GM12878 (cell line): ENCODE data around the gene AKR1B1. TPM values are rescaled to one million over a fixed set of nuclear protein-coding genes. Genes with fewer than 3 reads are reported as not detected.

Experiments
- ATAC-seq: fragments of 200-7000 bp; cut with Tn5 transposase; 3 replicates; pipeline ENCODE4 v1.9.1; 2020; ENCODE audit warnings: mild to moderate bottlenecking, moderate library complexity
- BruUV-seq: library from RNA; stranded (reverse); fragments of 400-500 nt; replicated peaks from 2 replicates; lab custom pipeline; 2021; lab: Mats Ljungman, UMichigan
- CTCF ChIA-PET: fragments of 300-600 bp; sonication (Branson Sonifier 250); formaldehyde crosslinking; extraction: SDS; loops from one replicate; lab custom pipeline; 2021; ENCODE audit warnings: inconsistent platforms; lab: Yijun Ruan, JAX
- POLR2A ChIA-PET: fragments of 350-600 bp; formaldehyde crosslinking; extraction: SDS; loops from one replicate; lab custom pipeline; 2021; ENCODE audit warnings: inconsistent platforms; lab: Charles Lee
- RAD21 ChIA-PET: fragments of 300-600 bp; sonication (Branson Sonifier 250); formaldehyde crosslinking; loops from one replicate; lab custom pipeline; 2023; ENCODE audit warnings: antibody characterized with exemption; ENCODE audit not compliant: unreplicated experiment; lab: Charles Lee
- SMC1A ChIA-PET: fragments of 300-600 bp; sonication (Branson Sonifier 250); formaldehyde crosslinking; loops from one replicate; lab custom pipeline; 2023; ENCODE audit not compliant: unreplicated experiment, uncharacterized antibody; lab: Charles Lee
- DNase-seq: peaks from one replicate; pipeline ENCODE4 v3.0.0-alpha.2; 2011; ENCODE audit warnings: low read depth, low spot score
- FAIRE-seq: peaks from 3 replicates; lab custom pipeline; 2011; peaks lifted over from hg19 to GRCh38; lab: Jason Lieb, UNC
- H2AFZ ChIP-seq: 2 replicates; pipeline ENCODE4 v1.6.0; 2011; ENCODE audit warnings: low read depth, low read length, control low read depth; ENCODE audit not compliant: control insufficient read depth
- H3K27ac ChIP-seq: 2 replicates; pipeline ENCODE4 v1.5.1; 2011; ENCODE audit warnings: control low read depth; ENCODE audit not compliant: control insufficient read depth, insufficient read depth
- H3K27me3 ChIP-seq, 2 experiments: replicated peaks in 1 of 2; 2 replicates each; pipeline versions ENCODE4 v1.6.0 to v1.6.1; 2011; ENCODE audit warnings: low read length in 1 of 2; ENCODE audit not compliant: control insufficient read depth in 2 of 2, insufficient read depth in 2 of 2
- H3K36me3 ChIP-seq, 2 experiments: 2 replicates each; pipeline ENCODE4 v1.5.1; 2011; ENCODE audit warnings: low read length in 1 of 2; ENCODE audit not compliant: control insufficient read depth in 2 of 2, insufficient read depth in 2 of 2
- H3K4me1 ChIP-seq: 2 replicates; pipeline ENCODE4 v1.6.1; 2011; ENCODE audit warnings: mild to moderate bottlenecking, low read length, moderate library complexity, mixed read lengths; ENCODE audit not compliant: control insufficient read depth, insufficient read depth
- H3K4me2 ChIP-seq: 2 replicates; pipeline ENCODE4 v1.6.0; 2011; ENCODE audit warnings: control low read depth; ENCODE audit not compliant: control insufficient read depth, insufficient read depth
- H3K4me3 ChIP-seq: fragments of 200-600 bp; sonication (generic); 2 replicates; pipeline ENCODE4 v1.5.1; 2016
- H3K79me2 ChIP-seq: 2 replicates; pipeline ENCODE4 v1.6.0; 2011; ENCODE audit warnings: low read length; ENCODE audit not compliant: control insufficient read depth, insufficient read depth
- H3K9ac ChIP-seq: 2 replicates; pipeline ENCODE4 v1.8.0; 2011; ENCODE audit warnings: low read length, control low read depth, mixed read lengths; ENCODE audit not compliant: control insufficient read depth, insufficient read depth
- H3K9me3 ChIP-seq: replicated peaks from 3 replicates; pipeline ENCODE4 v1.5.1; 2011; ENCODE audit warnings: mild to moderate bottlenecking, low read length; ENCODE audit not compliant: control insufficient read depth, insufficient read depth
- H4K20me1 ChIP-seq: 2 replicates; pipeline ENCODE4 v1.6.0; 2011; ENCODE audit not compliant: control insufficient read depth, insufficient read depth
- BMI1 ChIP-seq: fragments of 450-650 bp; IDR thresholded peaks from 2 replicates; pipeline ENCODE4 v1.6.1; 2016; ENCODE audit warnings: mild to moderate bottlenecking, moderate library complexity, borderline replicate concordance
- E2F4 ChIP-seq: IDR thresholded peaks from 2 replicates; pipeline ENCODE4 v1.6.1; 2012; ENCODE audit warnings: low read depth, low read length, improper control_type of control experiment
- ESRRA ChIP-seq: IDR thresholded peaks from 2 replicates; pipeline ENCODE4 v1.6.1; 2012; ENCODE audit warnings: mild to moderate bottlenecking, low read length, improper control_type of control experiment
- IRF3 ChIP-seq: fragments of 450-650 bp; IDR thresholded peaks from 2 replicates; pipeline ENCODE4 v1.6.1; 2014; ENCODE audit warnings: mild to moderate bottlenecking
- RELB ChIP-seq: fragments of 450-650 bp; IDR thresholded peaks from 2 replicates; pipeline ENCODE4 v1.6.1; 2017; ENCODE audit warnings: low read depth, mild to moderate bottlenecking, moderate library complexity
- STAT1 ChIP-seq: fragments of 450-650 bp; conservative IDR thresholded peaks from 2 replicates; pipeline ENCODE4 v1.6.1; 2014; ENCODE audit warnings: antibody characterized with exemption, mild to moderate bottlenecking
- USF1 ChIP-seq: IDR thresholded peaks from 2 replicates; pipeline ENCODE4 v1.6.1; 2011; ENCODE audit warnings: borderline replicate concordance, low read depth, mild to moderate bottlenecking, moderate library complexity, mixed read lengths, low read length; ENCODE audit not compliant: insufficient read depth; ENCODE audit errors: extremely low read length
- ZNF207 ChIP-seq: fragments of 450-650 bp; IDR thresholded peaks from 2 replicates; pipeline ENCODE4 v1.6.1; 2014; ENCODE audit warnings: antibody characterized with exemption, mild to moderate bottlenecking, borderline replicate concordance
- ZNF384 ChIP-seq: IDR thresholded peaks from 2 replicates; pipeline ENCODE4 v1.6.1; 2012; ENCODE audit warnings: low read depth, mild to moderate bottlenecking, low read length, improper control_type of control experiment, borderline replicate concordance
- ZZZ3 ChIP-seq: IDR thresholded peaks from 2 replicates; pipeline ENCODE4 v1.6.1; 2011; ENCODE audit warnings: low read depth; ENCODE audit not compliant: control insufficient read depth, insufficient read length
- WGBS: methylation state at CpG from one replicate; pipeline ENCODE4 v1.1.6; 2016; ENCODE audit warnings: low lambda C conversion rate; ENCODE audit not compliant: insufficient replicate concordance, insufficient coverage; ENCODE audit errors: missing lambda C conversion rate; 5-methylcytosine and 5-hydroxymethylcytosine counted together
- in situ Hi-C: fragments of 300-500 bp; cut with MboI; formaldehyde crosslinking; loops from 9 replicates; pipeline ENCODE4 v1.14.3; 2018; ENCODE audit warnings: mixed read lengths
- intact Hi-C: fragments of 100-400 bp; cut with micrococcal nuclease; formaldehyde crosslinking; loops from one replicate; pipeline ENCODE4 v1.14.2; 2022; ENCODE audit not compliant: unreplicated experiment
- polyA plus RNA-seq, 11 experiments: library from polyadenylated mRNA; depleted of rRNA in 4 of 11; unstranded in 6 of 11; stranded (reverse) in 5 of 11; fragments of >200 nt; fragmentation: Nextera tagmentation in 4 of 11; fragmentation: Illumina TruSeq in 1 of 11; extraction: Ambion mirVana in 4 of 11; extraction: Trizol in 1 of 11; gene quantifications; 1 replicate in 1 of 11; 2 replicates in 10 of 11; pipeline versions ENCODE4 v1.2.1 to v1.2.3, GENCODE V29; 2011 to 2016; ENCODE audit warnings: inconsistent platforms in 2 of 11, missing spikeins in 2 of 11, low read depth in 1 of 11
- total RNA-seq, 4 experiments: library from RNA; depleted of rRNA in 3 of 4; stranded (reverse); fragments of >200 nt in 3 of 4; fragmentation: Illumina TruSeq in 1 of 4; extraction: Trizol in 1 of 4; gene quantifications; 2 replicates each; pipeline versions ENCODE4 v1.2.1 to v1.2.3, GENCODE V29; 2013 to 2021

Gene AKR1B1
- total and polyA plus RNA-seq, 10 of the 15 experiments (the other 5 are each of a cell fraction or from before 2014, with no cell fraction given) = 40.4 to 252 (median 156) TPM

- no peak for TF ChIP-seq E2F4
- no peak for TF ChIP-seq IRF3
- TF ChIP-seq BMI1 = no peak
Measured at GRCh38 chr7:134463751-134464150, 4.9 kb upstream of the AKR1B1 start (continued).

- Histone ChIP-seq H3K4me1 (peaks cover 8% of the 10 kb centered on the region; the same call in 1 of the 2 replicates), H3K4me3 (no peak overlapping the region), H2AFZ (no peak overlapping the region), H3K36me3 (no peaks in the 10 kb centered on the region), H3K79me2 (peaks cover 12% of the 10 kb centered on the region), H3K27me3 (no peaks in the 10 kb centered on the region), H3K4me2 (no peak overlapping the region), H3K9ac (no peak overlapping the region), H4K20me1 (no peaks in the 10 kb centered on the region), H3K27ac (no peak overlapping the region), H3K9me3 (peaks cover 2% of the 10 kb centered on the region; the same call in 2 of the 3 replicates)
- DNase-seq (no peak), ATAC-seq (no peak), FAIRE-seq (no peak)
- intact Hi-C loops (no loop called here), in situ Hi-C loops (no loop called here)
- POLR2A ChIA-PET = no interaction called here
- SMC1A ChIA-PET = interaction anchor here (1.3 kb wide), 1 partner anchor 22 kb away, joined by 4 read pairs; no protein-coding TSS in a partner anchor
- CTCF ChIA-PET = interaction anchor here (1.8 kb wide), 1 partner anchor 16 kb away, joined by 4 read pairs; no protein-coding TSS in a partner anchor
- no TSS peak for BruUV-seq
- RAD21 ChIA-PET = no interaction called here
- TF ChIP-seq STAT1 (no peak), ZNF384 (no peak), RELB (no peak), BMI1 (no peak), ZNF207 (no peak), ESRRA (no peak), USF1 (no peak), ZZZ3 (no peak)
- WGBS = 56% methylated on average over 5 of the region's 5 CpGs
Measured at GRCh38 chr7:134462337-134462925, 3.5 kb upstream of the AKR1B1 start.
